GM12872 (cell line): ENCODE data around the gene TRPM2.

Experiments used
- CTCF ChIP-seq: IDR thresholded peaks from 3 replicates; pipeline ENCODE4 v1.5.1; 2011; ENCODE audit warnings: low read depth, mild to moderate bottlenecking, low read length, moderate library complexity; ENCODE audit not compliant: insufficient read depth

TRPM2 gene

GRCh38 chr21:44434936-44435635 lies 81.7 kb downstream of the TRPM2 start:
- no peak for TF ChIP-seq CTCF

- TF ChIP-seq CTCF: no peak
Observed at GRCh38 chr21:44436111-44436611, 82.7 kb downstream of the TRPM2 start.

GRCh38 chr21:44436958-44437357 lies 83.5 kb downstream of the TRPM2 start:
- TF ChIP-seq CTCF: no peak

GRCh38 chr21:44437371-44437695 lies 83.9 kb downstream of the TRPM2 start:
- TF ChIP-seq CTCF: no peak

GRCh38 chr21:44437696-44438431 lies 84.4 kb downstream of the TRPM2 start:
- no peak for TF ChIP-seq CTCF

GRCh38 chr21:44438531-44439210 lies 85.2 kb downstream of the TRPM2 start:
- TF ChIP-seq CTCF: no peak

GRCh38 chr21:44439211-44439600 lies 85.8 kb downstream of the TRPM2 start:
- TF ChIP-seq CTCF: no peak
